ENCODE measurements around the gene ME3. TPM values are rescaled to one million over a fixed set of nuclear protein-coding genes. Genes with fewer than 3 reads are reported as not detected.

The ME3 gene
- total RNA-seq, 4 donors from 2014 or later = 30.8 to 54.6 (median 36.7) TPM

DNA sequence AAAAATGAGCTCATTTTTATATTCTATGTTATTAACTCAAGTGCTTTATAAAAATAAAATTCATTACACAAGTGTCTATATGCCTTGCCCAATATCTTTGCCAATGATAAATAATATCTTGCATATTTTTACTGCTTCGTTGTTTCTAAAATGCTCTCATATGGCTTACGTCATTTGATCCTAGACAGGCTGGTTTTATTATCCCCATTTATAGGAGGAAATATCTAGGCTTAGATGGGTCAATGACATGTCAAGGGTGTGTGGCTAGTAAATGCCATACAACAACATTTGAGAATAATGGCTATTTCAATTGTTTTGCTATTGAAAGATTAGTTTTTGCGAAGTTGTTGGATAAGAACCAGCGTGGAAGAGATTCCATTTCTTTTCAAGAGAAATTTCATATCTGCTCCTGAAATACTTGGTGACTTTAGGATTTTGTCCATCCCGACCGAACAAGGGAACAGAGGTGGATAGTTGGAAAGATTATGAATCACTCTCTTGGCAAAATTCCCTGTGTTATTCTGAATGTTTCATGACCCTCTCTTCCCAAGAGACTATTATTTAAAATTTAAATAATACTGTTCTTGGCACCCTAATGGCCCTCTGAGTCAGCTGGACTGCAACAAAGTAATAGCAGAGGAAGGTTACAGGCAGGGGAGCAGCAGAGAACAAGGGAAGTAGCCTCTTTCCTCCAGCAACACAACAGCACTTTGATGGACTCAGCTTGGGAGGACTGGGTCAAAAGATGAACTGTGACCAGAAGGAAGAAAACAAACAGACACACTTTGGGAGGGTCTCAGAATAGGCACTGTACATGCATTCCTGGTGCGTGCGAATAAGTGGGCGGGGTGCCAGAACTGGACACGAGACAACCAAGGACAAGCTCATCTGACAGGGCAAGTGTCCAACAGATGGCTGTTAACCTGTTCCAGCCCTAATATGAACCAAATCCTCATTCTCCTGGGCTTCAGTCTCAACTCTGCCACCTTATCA lies 94.5 kb downstream of the ME3 start:
- H3K4me1 ChIP-seq = peaks cover 0 to 29% (median 8%) of the 10 kb centered on the region in 4 donors
- 25 to 29% methylated on average over 10 of the region's 10 CpGs for WGBS, 2 donors
- DNase-seq (ENCODE audit: low spot score in 2 of 2) = peak; percentile 44 to 64
- peak in 1 of 2 donors; percentile 79 for TF ChIP-seq EP300 (IDR thresholded peaks at IDR 0.05)
- TF ChIP-seq, protein P1, sequence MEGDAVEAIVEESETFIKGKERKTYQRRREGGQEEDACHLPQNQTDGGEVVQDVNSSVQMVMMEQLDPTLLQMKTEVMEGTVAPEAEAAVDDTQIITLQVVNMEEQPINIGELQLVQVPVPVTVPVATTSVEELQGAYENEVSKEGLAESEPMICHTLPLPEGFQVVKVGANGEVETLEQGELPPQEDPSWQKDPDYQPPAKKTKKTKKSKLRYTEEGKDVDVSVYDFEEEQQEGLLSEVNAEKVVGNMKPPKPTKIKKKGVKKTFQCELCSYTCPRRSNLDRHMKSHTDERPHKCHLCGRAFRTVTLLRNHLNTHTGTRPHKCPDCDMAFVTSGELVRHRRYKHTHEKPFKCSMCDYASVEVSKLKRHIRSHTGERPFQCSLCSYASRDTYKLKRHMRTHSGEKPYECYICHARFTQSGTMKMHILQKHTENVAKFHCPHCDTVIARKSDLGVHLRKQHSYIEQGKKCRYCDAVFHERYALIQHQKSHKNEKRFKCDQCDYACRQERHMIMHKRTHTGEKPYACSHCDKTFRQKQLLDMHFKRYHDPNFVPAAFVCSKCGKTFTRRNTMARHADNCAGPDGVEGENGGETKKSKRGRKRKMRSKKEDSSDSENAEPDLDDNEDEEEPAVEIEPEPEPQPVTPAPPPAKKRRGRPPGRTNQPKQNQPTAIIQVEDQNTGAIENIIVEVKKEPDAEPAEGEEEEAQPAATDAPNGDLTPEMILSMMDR (IDR thresholded peaks at IDR 0.05) = no peak
- H3K36me3 ChIP-seq = no peaks in the 10 kb centered on the region
- no peaks in the 10 kb centered on the region for H3K9me3 ChIP-seq
- H3K27me3 ChIP-seq = no peaks in the 10 kb centered on the region
- H3K4me3 ChIP-seq = no peak overlapping the region
- peak overlapping the region in 3 of 4 donors; percentile 43 to 51 (median 49) for H3K27ac ChIP-seq

DNA sequence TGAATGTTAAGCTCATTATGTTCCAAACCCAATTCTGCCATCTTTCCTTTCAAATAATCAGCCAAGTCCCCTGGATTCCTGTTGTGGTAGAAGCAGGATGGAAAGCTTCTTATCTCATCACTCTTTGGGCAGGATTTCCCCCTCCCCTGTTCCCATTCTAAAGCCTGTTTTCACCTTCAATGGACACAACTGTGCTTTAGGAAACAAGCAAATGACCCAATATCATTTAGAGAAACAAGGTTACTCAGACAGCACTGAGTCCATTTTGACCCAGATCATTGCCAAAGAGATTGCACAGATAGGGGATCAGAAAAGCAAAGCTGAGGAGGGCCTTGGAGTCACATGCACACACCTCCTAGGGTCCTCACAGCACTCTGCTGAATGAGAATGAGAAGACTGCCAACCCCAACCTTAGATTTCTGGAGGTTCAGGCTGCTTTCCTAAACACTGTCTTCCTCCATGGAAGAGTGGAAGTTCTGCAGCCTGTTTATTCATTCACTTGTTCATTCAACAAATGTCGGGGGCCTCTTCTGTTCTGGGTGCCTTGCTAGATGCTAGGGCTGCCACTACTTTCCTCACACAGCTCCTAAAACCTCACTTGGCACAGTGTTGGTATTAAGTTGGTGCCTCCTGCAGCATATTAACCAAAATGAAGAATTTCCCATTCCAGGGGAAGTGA lies 95.3 kb downstream of the ME3 start:
- no peak for DNase-seq (ENCODE audit: low spot score in 2 of 2)
- peak overlapping the region in 2 of 4 donors; percentile 49 to 51 for H3K27ac ChIP-seq
- no peaks in the 10 kb centered on the region for H3K9me3 ChIP-seq
- H3K4me3 ChIP-seq = no peak overlapping the region
- 67 to 74% methylated on average over 1 of the region's 1 CpG for whole genome bisulfite sequencing, 2 donors
- H3K27me3 ChIP-seq = no peaks in the 10 kb centered on the region
- H3K36me3 ChIP-seq = no peaks in the 10 kb centered on the region
- TF ChIP-seq, protein P1 (IDR thresholded peaks at IDR 0.05) = no peak
- TF ChIP-seq EP300 (IDR thresholded peaks at IDR 0.05) (no peak), POLR2A (IDR thresholded peaks at IDR 0.05) (no peak)
- H3K4me1 ChIP-seq = peaks cover 0 to 29% (median 8%) of the 10 kb centered on the region in 4 donors

DNA sequence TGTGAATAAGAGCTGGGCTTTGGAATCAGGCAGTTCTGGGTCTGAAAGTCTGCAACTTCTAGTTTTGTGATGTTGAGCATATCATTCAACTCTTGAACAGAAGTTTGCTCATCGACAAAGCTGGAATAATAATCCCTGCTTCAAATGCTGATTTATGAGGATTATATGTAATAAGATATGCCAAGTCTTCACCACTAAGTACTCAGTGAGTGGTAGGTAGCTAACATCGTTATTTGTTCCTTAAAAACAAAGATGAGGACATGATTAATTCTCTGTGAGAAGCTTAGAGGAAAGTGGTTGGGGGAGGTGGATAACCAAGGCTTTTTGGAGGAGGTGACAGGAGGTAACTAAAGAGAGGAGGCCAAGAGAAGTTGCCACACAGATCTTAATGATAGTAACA lies 96.5 kb downstream of the ME3 start:
- 97 to 100% methylated on average over 2 of the region's 2 CpGs for WGBS, 2 donors

DNA sequence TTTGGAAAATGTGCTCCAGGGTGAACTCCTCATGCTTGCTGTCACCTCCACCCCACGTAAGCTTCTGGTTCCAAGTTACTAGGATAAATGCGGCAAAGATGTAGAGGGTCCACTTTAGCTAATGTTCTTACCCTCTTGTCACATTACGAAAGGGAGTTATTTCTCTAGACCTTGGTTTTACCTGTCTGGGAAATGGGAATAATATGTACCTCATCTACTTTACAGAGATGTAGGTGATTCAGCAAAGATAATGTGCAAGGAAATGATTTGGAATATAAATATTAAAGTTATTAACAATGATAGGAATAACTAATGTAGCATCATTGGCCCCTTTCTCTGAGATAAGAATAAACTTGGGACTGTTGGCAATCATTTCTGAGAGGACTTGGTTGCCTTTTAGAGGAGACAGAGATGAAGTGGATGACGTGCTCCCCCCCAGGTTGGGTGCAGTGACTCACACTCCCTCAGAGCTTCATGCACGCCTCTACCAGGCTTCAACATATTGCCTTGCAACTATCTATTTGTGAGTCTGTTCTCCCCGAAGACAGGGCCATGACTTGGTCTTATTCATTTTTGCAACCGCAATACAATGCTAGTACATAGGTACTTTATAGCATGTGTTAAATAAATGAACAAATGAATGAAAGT lies 97.1 kb downstream of the ME3 start:
- Histone ChIP-seq H3K4me3 (no peak overlapping the region), H3K27ac (no peak overlapping the region), H3K4me1 (peaks cover 0 to 24% (median 8%) of the 10 kb centered on the region in 4 donors), H3K9me3 (no peaks in the 10 kb centered on the region), H3K36me3 (no peaks in the 10 kb centered on the region), H3K27me3 (no peaks in the 10 kb centered on the region)
- no peak for DNase-seq (ENCODE audit: low spot score in 2 of 2)
- TF ChIP-seq EP300 (IDR thresholded peaks at IDR 0.05) (no peak), POLR2A (IDR thresholded peaks at IDR 0.05) (no peak)
- TF ChIP-seq, protein P1 (IDR thresholded peaks at IDR 0.05) = no peak
- WGBS, 2 donors = 95% methylated on average over 7 of the region's 7 CpGs

More for the DNA sequence above, 96.5 kb downstream of the ME3 start:
- no peaks in the 10 kb centered on the region for H3K27me3 ChIP-seq
- H3K27ac ChIP-seq = no peak overlapping the region
- H3K36me3 ChIP-seq = no peaks in the 10 kb centered on the region
- no peak for DNase-seq (ENCODE audit: low spot score in 2 of 2)
- H3K4me3 ChIP-seq = no peak overlapping the region
- no peaks in the 10 kb centered on the region for H3K9me3 ChIP-seq
- no peak for TF ChIP-seq EP300 (IDR thresholded peaks at IDR 0.05)
- no peak for TF ChIP-seq POLR2A (IDR thresholded peaks at IDR 0.05)
- TF ChIP-seq, protein P1 (IDR thresholded peaks at IDR 0.05) = no peak
- peaks cover 0 to 26% (median 8%) of the 10 kb centered on the region in 4 donors for H3K4me1 ChIP-seq
